Epidermal melanocyte (primary cell): ENCODE data around the gene TOM1L1.

Experiments
- DNase-seq: peaks from one replicate; pipeline ENCODE4 v3.0.0; 2011; ENCODE audit warnings: low spot score; ENCODE audit not compliant: insufficient read length

The TOM1L1 gene

DNA sequence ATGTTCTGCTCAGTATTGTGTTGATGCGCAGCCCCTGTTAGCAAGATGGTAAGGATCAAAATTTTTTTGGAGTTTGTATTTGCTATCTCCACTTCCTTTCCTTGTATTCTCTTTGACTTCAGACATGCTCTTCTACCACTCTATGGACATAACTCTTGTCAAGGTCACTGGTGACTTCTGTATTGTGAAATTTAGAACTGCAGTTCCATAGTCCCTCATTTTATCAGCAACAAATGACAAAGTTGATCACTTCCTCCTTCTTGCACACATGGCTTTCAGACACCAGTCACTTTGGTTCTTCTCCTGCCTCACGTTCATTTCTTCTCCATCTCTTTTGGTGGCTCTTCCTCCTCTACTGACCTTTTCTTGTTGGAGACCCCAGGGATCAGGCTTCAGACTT is 46.7 kb downstream of the TOM1L1 start:
- no peak for DNase-seq

DNA sequence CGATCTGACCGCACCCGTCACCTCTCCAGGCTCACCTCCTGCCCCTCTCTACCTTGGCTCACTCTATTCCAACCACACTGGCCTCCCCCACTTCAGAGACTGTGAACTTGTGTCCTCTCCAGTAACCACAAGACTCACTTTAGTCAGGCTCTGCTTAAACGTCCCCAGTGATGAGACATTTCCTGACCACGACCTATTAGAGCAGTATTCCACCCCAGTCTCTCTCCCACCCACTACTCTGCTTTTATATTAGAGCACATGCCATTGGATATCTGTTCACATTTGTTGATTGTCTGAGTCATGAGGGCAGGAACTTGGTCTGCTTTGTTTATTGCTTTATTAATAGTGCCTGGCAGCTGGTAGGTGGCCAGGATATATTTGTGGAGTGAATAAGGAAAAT is 47.7 kb downstream of the TOM1L1 start:
- DNase-seq = no peak

DNA sequence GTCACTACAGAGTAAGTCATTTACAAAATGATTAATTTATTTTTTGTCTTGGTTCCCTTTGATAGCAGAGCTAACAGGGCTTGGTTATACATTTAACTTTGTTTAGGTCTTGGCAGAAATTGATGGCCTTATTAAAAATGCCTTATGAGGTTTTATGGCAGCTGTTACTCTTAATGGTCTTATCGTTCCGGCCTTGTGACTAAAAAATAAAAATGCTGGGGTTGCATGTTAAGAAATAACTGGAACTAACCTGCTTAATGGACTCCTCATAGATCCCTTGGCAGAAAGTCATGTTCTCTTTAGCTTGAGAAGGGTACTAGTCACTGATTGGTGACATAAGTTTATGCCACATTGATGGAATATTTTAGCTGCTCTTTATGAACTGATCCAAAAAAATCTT is 49.5 kb downstream of the TOM1L1 start:
- no peak for DNase-seq

DNA sequence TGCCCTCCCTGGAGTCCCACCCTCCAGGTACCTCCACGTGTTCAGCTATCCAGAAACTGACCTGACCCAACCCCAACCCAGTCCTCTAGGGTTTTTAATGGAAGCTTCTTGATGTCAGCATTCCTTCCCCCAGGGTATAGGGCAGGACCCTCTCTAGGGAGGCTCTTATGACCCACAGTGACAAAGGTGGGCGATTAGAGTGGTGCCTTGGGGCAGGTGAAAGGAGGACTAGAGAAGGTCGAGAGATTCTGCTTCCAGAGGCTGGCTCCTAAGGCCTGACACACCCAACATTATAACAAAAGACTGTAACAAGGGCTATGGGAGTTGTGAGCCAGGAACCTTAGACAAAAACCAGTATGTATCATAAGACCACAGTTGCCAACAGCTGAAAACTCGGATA is 50.6 kb downstream of the TOM1L1 start:
- no peak for DNase-seq

DNA sequence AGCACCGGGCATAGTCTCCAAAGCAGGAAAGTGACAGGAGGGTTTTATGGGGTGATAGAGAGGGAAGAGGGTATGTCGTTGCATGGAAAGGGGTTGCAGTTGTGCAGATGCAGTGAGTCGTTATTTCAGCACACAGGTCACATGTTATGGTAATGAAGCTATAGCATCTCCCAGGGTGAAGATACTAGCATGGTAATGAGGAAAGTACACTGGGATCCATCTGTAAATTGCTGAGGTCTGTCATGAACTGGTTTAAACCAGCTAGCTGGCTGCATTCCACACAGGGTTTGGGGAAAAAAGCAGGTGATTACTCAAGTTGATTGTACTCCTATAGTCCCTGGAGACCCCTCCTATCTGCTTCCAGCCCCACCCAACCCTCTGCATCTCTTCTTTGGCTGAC is 56.1 kb downstream of the TOM1L1 start:
- DNase-seq = no peak

DNA sequence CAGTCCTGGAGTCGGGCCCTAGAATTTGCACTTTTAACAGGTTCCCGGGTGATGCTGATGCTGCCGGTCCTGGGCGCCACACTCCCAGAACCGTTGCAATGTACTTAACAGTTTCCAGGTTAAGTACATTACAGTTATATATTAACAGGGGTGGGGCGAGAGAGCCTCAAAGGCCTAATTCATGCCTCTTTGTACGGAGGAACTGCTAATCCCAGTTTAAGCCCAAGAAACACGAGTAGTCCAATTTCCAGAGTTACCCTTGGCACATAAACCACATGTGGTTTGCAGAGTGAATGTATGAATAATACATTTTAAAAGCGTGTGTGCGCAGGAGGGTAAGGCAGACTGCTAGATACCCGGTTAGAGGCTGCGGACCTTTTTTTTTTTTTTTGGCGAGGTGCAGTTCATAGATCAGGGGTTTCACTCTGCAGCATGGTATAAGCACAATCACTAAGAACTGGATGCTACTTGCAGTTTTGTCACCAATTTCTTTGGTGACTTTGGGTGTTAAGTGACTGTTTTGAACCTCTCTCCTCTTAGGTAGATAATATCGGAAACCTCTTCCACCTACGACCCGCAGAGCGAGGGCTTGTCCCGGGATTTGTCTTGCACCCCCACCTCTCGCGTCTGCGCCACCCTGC is 67.1 kb downstream of the TOM1L1 start:
- DNase-seq = no peak

DNA sequence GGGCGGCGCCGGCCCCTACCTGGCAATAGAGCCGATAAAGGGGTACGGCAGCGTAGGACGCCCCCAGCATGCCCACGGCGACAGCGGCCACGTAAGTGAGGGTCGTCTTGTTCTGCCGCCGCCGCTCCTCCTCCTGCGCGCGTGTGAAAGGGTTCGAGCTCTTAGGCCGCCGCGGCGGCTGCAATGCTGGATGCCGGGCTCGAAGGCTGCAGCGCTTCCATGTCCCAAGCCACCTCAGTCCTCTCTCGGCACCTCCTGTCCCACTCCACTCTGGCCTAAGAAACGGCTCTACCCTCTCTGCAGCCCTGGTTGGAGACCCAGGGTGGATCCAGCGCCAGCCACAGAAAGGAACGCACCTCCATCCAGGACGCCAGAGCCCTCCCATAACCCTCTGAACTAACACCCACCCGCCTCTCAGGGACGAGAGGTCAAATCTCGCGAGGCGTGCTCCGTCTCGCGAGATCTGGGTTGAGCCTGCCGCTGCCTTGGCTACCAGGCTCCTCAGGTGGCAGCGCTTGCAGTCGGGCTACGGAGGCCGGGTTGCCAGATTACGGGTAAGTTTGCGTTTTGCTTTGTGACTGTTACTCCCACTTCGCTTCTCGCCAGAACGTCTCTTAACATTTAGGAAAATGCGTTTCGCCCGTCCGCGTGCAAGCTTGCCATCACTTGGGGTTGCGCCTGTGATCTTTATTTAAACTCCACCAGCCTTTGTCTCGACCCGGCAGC is 67.8 kb downstream of the TOM1L1 start, which contains the start of the genes COX11 and STXBP4:
Gene COX11 (minus strand): TSS at position 393 of the 726 bp plus-strand sequence. CDS start 8 bp downstream, at position 385.
Gene STXBP4 (plus strand): TSS at position 504 of the 726 bp plus-strand sequence. CDS start 17,455 bp downstream, outside the sequence.
- peak; percentile 68 for DNase-seq

DNA sequence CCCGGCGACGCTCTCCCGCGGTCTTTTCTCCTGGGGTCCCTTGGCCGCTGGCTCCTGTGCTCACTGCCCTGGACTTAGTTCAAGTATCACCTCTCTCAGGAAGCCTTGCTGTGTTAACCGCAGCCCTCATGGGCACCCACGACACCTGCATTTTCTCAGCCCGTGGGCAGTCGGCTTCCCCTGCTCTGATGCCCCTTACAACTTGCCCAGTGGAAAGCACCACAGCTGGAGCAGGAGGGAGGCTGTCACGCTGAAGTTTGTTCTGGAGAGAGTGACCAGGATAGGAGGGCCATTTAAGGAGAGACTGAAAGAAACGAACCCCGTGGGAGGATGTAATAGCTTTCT is 68.3 kb downstream of the TOM1L1 start:
- no peak for DNase-seq

DNA sequence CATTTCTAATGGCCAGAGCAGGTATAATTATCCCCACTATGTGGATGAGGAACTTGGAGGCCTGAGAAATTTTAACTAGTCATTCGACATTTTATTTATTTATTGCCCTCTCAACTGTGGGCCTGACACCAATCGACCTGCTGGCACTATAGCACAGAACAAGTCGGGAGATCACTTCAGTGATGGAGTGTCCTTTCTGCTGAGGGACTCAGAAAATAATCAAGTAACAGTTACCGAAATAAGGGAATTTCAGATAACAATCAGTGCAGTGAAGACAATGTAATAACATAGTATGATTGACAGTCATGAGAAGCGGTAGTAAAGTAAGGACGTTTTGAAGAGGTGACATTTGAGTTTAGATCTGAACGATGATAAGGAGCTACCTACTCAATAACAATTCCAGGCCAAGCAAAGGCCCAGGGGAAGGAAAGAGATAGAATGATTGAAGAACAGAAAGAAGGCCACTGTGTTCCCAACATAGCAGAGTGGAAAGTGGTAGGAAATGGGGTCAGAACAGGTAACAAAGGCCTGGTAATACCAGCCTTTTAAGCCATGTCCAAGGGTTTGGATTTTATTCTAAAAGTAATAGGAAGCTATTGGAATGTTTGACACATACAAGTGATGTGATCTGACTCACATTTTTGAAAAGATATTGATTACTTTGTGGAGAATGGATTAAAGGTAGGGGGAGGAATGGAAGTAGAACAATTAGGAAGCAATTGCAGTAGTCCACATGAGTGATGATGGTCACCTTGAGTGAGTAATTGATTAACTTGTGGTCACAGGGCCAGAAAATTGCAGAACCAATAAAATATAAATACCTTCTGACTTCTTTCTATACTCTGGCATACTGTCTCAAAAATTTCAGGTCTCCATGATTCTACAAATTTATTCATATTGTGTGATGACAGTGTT is 69.3 kb downstream of the TOM1L1 start:
- no peak for DNase-seq

DNA sequence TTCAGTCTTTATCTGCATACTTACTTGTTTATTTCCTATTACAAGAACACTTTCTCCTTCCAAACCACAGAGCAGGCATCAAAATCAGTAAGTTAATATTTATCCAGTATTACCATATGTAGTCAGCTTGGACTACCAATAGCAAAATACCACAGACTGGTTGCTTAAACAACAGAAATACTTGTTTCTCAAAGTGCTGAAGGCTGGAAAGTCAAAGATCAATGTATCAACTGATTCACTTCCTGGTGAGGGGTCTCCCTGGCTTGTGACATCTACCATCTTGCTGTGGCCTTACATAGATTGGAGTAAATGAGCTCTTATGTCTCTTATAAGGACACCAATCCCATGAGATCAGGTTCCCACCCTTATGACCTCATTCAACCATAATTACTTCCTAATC is 70.5 kb downstream of the TOM1L1 start:
- DNase-seq = no peak

DNA sequence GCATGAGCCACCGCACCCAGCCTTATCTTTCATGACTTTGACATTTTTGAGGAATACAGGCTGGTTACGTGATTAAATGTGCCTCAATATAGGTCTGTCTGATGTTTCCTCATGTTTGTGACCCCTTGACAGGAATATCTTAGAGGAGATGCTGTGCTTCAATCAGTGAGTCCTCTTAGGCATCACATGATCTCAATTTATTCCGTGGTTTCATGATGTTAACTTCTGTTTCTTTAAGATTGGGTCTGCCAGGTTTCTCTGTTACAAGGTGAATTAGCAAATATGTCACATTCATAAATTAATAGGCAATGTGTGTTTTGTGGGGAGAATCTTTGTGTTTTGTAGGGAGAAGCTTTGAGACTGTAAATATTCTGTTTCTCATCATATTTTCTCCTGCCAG is 71.2 kb downstream of the TOM1L1 start:
- no peak for DNase-seq

DNA sequence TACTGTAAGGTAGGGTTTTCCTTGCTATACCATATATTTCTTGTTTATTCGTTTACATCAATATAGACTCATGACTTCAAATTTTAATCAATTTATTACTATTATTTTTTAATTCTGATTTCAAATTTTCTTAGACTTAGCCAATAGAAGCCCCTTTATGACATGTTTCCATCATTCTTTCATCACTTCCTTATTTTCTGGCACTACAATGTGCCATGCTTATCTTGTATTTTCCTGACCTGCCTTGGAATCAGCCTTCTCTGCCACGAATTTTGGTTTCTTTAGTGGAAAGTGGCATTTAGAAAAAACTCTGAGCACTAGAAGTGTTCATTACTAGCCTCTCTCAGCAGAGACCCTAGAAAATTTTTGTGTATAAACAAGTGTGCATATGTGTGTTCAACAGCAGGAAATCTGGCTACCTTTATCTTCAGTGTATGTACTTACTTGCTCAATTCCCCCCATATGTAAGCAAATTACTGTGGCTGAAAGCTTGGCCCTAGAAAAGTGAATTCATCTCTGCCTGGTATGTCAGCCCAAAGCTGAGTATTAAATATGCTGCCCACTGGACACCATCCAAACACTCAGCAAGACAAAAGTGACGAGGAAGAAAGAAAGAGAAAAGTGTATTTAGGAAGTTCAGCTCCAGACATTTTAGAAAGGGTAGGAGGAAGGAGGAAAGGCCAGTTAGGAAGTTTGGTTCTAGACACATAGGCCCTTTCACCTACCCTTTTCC is 71.9 kb downstream of the TOM1L1 start:
- DNase-seq = no peak

DNA sequence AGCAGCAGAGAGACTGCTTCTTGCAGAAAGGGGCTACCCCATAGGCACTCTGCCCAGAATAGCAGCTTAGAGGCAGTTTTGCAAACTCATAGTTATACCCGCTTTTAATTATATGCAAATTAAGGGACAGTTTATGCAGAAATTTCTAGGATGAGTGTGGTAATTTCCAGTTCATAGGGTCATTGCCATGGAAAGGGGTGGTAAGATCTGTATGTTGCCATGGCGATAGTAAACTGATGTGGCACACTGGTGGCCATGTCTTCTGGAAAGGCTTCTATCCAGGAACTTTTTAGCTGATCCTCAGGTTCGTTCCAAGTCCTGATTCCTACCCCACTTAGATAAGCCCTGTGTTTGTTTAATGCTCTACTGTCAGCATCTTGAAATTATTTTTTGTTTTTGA is 74.1 kb downstream of the TOM1L1 start:
- no peak for DNase-seq

DNA sequence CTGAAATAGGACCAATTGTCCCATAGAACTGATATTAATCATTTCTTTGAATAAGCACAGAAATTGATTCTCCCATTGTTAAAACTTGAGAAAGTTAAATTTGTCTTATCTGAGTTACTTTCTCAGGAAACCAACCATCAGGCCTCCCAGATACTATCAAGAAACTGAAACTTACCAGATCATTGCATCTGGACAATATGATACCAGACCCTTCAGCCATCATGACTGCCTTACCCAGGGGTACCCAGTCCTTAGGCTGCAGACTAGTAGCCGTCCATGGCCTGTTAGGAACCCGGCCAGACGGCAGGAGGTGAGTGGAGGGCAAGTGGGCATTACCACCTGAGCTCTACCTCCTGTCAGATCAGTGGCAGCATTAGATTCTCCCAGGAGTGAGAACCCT is 75.7 kb downstream of the TOM1L1 start:
- no peak for DNase-seq

DNA sequence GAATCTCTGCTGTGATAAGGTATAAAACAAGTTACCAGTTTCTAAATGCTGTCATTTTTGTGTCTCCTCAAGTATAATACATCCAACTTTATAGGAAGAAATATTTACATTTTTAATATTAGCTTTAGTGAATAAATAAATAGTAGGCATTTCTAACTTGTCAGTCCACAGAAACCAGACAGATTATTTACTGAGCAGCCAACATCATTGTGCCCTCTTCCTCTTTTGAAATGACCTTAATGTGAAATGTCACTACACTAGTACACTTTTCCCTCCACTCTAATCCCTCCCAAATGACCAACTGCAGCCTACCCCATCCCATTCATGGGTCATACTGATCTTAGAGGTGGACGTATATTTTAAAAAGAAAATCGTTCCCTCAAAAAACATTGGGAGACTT is 77.1 kb downstream of the TOM1L1 start:
- DNase-seq = no peak

DNA sequence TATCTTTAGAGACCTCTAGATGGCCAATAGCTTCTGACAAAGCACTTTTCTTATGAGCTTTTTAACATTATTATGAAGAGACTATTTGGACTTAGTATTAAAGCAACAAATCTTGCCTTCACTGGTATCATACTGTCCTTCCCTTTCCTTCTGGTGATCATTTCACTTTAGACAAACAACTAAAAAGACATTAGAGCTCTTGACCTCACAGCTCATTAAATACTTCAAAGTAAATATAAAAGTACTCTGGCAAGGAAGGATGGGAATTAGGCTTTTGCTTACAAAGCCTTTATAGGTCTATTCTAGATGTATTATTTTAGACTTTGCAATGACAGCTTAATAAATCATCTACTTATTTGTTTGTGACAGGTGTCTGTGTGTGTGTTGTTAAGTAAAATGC is 79.0 kb downstream of the TOM1L1 start:
- no peak for DNase-seq

DNA sequence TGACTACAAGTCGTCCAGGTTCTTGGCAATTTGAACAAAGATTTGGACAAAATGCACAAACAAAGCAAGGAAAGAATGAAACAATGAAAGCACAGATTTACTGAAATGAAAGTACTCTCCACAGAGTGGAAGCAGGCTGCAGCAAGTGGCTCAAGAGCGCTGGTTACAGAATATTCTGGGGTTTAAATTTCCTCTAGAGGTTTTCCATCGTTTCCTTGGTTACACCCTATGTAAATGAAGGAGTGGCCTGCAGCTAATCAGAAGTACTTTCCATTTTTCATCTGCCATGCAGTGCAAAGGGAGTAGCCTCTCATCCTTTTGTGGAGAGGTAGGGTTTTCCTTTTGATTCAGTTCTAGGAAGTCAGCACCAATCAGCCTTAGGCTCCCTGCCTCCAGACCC is 79.7 kb downstream of the TOM1L1 start:
- no peak for DNase-seq

DNA sequence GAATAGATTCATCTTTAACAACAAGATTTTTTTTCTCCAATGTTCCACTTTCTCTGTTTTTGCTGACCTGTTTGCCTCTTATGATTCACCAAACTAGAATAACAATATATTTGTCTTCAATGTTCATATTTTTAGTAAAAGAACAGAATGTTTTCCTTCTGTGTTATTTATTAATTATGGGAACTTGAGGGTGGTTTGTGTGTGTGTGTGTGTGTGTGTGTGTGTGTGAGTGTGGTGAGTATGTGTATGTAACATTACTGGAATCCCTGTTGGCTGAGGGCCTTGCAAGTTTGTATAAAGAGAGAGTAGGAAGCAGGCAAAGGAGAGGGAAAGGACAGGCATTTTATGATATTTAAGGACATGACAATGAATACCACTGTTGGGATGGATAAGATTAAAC is 81.7 kb downstream of the TOM1L1 start:
- DNase-seq = no peak

DNA sequence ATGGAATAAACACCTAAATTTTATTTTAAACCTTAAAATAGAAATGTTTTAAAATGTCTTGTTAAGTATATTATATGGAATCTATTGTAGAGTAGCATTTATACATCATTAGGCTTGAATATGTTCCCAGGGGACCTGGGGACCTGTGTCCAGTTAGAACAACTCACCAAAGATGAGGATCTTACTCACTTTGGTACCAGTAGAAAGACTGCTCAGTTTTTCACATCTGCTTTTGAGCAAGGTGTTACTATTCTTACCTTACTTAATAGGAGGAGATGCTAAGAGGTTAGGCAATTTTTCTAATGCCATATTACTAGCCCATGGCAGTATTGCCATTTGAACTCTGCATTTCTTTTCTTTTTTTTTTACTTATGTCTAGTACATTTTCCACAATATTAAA is 82.6 kb downstream of the TOM1L1 start:
- no peak for DNase-seq

DNA sequence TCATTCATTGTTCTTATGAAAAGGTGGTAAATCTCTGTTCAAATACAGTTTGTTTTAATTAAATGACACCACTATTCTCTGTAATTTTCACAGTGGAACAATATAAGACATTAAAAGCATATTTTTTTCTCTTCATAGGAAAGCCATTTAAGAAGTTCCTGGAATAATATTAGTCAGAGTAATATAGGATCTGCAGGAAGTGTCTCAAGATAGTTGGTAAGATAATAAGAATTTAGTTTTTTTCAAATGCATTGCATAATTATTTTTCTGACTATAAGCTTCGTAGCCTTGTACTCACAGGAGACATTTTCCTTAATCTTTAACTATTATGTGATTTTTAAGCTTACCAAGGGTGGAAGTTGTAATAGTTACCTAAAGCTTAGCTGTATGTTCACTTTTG is 84.8 kb downstream of the TOM1L1 start:
- no peak for DNase-seq

DNA sequence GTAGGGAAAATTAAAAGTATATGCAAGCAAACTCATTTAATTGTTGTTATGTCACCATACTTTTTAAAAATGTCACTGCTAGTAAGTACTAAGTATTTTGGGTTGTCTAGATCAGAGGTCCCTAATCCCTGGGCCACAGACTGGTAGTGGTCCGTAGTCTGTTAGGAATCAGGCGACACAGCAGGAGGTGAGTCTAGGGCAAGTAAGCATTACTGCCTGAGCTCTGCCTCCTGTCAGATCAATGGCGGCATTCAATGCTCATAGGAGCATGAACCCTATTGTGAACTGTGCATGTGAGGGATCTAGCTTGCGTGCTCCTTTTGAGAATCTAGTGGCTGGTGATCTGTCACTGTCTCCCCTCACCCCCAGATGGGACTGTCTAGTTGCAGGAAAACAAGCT is 89.5 kb downstream of the TOM1L1 start:
- no peak for DNase-seq

DNA sequence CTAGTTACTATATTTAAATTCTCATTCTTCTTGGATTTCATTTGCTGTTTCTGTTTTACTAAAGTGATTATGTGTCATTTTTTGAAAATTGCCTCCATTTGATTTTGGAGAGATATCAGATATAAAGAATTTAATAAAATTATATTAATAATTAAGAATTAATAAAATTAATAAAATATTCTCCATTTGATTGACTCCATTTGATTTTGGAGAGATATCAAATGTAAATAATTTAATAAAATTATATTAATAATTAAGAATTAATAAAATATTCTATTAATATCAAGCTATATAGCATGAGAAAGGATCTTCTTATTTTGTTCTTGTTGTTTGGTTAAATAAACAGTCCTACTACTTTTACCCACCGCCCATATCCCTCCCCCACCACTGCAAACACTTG is 90.9 kb downstream of the TOM1L1 start:
- DNase-seq = no peak
